ENCODE results near the gene WSB1.

Gene WSB1

GRCh38 chr17:27299384-27300049 lies 5.6 kb downstream of the WSB1 start:
- H3K4me2 ChIP-seq = peak overlapping the region in 8 of 11 experiments; percentile 3 to 99 (median 57); a peak in 9 of 22 replicates
- H3K36me3 ChIP-seq = peaks cover 36 to 85% (median 48%) of the 10 kb centered on the region in 11 experiments
- H3K4me3 ChIP-seq = peak overlapping the region in 3 of 10 experiments; percentile 23 to 90 (median 89); a peak in 3 of 20 replicates
- no peaks in the 10 kb centered on the region for H3K27me3 ChIP-seq
- TF ChIP-seq Cebpa-rat (IDR thresholded peaks at IDR 0.05) = no peak
- H3K9me3 ChIP-seq (replicated peaks in 1 of 11) = no peaks in the 10 kb centered on the region
- H3K27ac ChIP-seq = peak overlapping the region in 2 of 11 experiments; percentile 26 to 98; a peak in 2 of 22 replicates
- H3K9ac ChIP-seq = peak overlapping the region in 3 of 11 experiments; percentile 24 to 99 (median 98); a peak in 5 of 22 replicates
- peaks cover 93 to 100% (median 96%) of the 10 kb centered on the region in 11 experiments for H4K20me1 ChIP-seq
- H3K4me1 ChIP-seq = peaks cover 32 to 79% (median 37%) of the 10 kb centered on the region in 10 experiments

GRCh38 chr17:27303734-27304133 lies 9.8 kb downstream of the WSB1 start:
- TF ChIP-seq Cebpa-rat (IDR thresholded peaks at IDR 0.05) = no peak
- H3K4me2 ChIP-seq = peak overlapping the region in 2 of 11 experiments; percentile 41 to 99; a peak in 2 of 22 replicates
- H3K4me3 ChIP-seq = no peak overlapping the region
- peaks cover 69 to 97% (median 80%) of the 10 kb centered on the region in 11 experiments for H3K36me3 ChIP-seq
- H3K27me3 ChIP-seq = no peaks in the 10 kb centered on the region
- H4K20me1 ChIP-seq = peaks cover 74 to 100% (median 96%) of the 10 kb centered on the region in 11 experiments
- peaks cover 4 to 80% (median 10%) of the 10 kb centered on the region in 10 experiments; a peak in 15 of 20 replicates for H3K4me1 ChIP-seq
- H3K27ac ChIP-seq = no peak overlapping the region; a peak in 1 of 22 replicates
- peak overlapping the region in 2 of 11 experiments; percentile 43 to 65; a peak in 1 of 22 replicates for H3K9ac ChIP-seq
- no peaks in the 10 kb centered on the region for H3K9me3 ChIP-seq (replicated peaks in 1 of 11)

- Histone ChIP-seq H3K27me3 (no peaks in the 10 kb centered on the region), H3K4me1 (peaks cover 0 to 54% (median 0%) of the 10 kb centered on the region in 10 experiments; a peak in 5 of 20 replicates), H4K20me1 (peaks cover 51 to 100% (median 79%) of the 10 kb centered on the region in 11 experiments), H3K4me3 (no peak overlapping the region), H3K4me2 (no peak overlapping the region), H3K9ac (peak overlapping the region in 2 of 11 experiments; percentile 23 to 37; a peak in 2 of 22 replicates), H3K27ac (no peak overlapping the region), H3K9me3 (replicated peaks in 1 of 11) (no peaks in the 10 kb centered on the region), H3K36me3 (peaks cover 90 to 100% (median 98%) of the 10 kb centered on the region in 11 experiments)
- TF ChIP-seq Cebpa-rat (IDR thresholded peaks at IDR 0.05) = no peak
Measured at GRCh38 chr17:27306276-27306835, 12.4 kb downstream of the WSB1 start.

- peaks cover 16 to 100% (median 36%) of the 10 kb centered on the region in 11 experiments for H4K20me1 ChIP-seq
- H3K9ac ChIP-seq = peak overlapping the region in 1 of 11 experiments; percentile 43; a peak in 1 of 22 replicates
- peaks cover 0 to 17% (median 0%) of the 10 kb centered on the region in 10 experiments; a peak in 1 of 20 replicates for H3K4me1 ChIP-seq
- TF ChIP-seq Cebpa-rat (IDR thresholded peaks at IDR 0.05) = no peak
- no peak overlapping the region for H3K4me3 ChIP-seq
- no peaks in the 10 kb centered on the region for H3K9me3 ChIP-seq (replicated peaks in 1 of 11)
- peaks cover 96 to 100% (median 100%) of the 10 kb centered on the region in 11 experiments for H3K36me3 ChIP-seq
- H3K4me2 ChIP-seq = no peak overlapping the region
- H3K27me3 ChIP-seq = no peaks in the 10 kb centered on the region
- H3K27ac ChIP-seq = no peak overlapping the region
Measured at GRCh38 chr17:27310565-27311110, 16.7 kb downstream of the WSB1 start.

GRCh38 chr17:27313301-27313700 lies 19.4 kb downstream of the WSB1 start:
- no peak overlapping the region for H3K4me2 ChIP-seq
- H4K20me1 ChIP-seq = peaks cover 0 to 98% (median 9%) of the 10 kb centered on the region in 11 experiments; a peak in 12 of 22 replicates
- no peak overlapping the region for H3K27ac ChIP-seq
- no peaks in the 10 kb centered on the region for H3K9me3 ChIP-seq (replicated peaks in 1 of 11)
- H3K27me3 ChIP-seq = no peaks in the 10 kb centered on the region
- no peak overlapping the region for H3K4me3 ChIP-seq
- TF ChIP-seq Cebpa-rat (IDR thresholded peaks at IDR 0.05) = no peak
- H3K36me3 ChIP-seq = peaks cover 98 to 100% (median 100%) of the 10 kb centered on the region in 11 experiments
- H3K4me1 ChIP-seq = peaks cover 0 to 24% (median 0%) of the 10 kb centered on the region in 10 experiments; a peak in 2 of 20 replicates
- no peak overlapping the region for H3K9ac ChIP-seq

GRCh38 chr17:27315322-27315721 lies 21.4 kb downstream of the WSB1 start:
- H3K4me1 ChIP-seq = peaks cover 0 to 44% (median 0%) of the 10 kb centered on the region in 10 experiments; a peak in 4 of 20 replicates
- H3K4me2 ChIP-seq = no peak overlapping the region
- H3K27ac ChIP-seq = peak overlapping the region in 1 of 11 experiments; percentile 6; a peak in 2 of 22 replicates
- peaks cover 0 to 98% (median 8%) of the 10 kb centered on the region in 11 experiments; a peak in 13 of 22 replicates for H4K20me1 ChIP-seq
- H3K4me3 ChIP-seq = no peak overlapping the region
- no peak overlapping the region for H3K9ac ChIP-seq
- peaks cover 90 to 100% (median 94%) of the 10 kb centered on the region in 11 experiments for H3K36me3 ChIP-seq
- no peak for TF ChIP-seq Cebpa-rat (IDR thresholded peaks at IDR 0.05)
- H3K9me3 ChIP-seq (replicated peaks in 1 of 11) = no peaks in the 10 kb centered on the region
- H3K27me3 ChIP-seq = no peaks in the 10 kb centered on the region

GRCh38 chr17:27315796-27316465 lies 22.0 kb downstream of the WSB1 start:
- no peak overlapping the region for H3K27ac ChIP-seq
- H3K4me2 ChIP-seq = no peak overlapping the region
- H3K9me3 ChIP-seq (replicated peaks in 1 of 11) = no peaks in the 10 kb centered on the region
- H3K36me3 ChIP-seq = peaks cover 84 to 95% (median 88%) of the 10 kb centered on the region in 11 experiments
- peaks cover 0 to 93% (median 8%) of the 10 kb centered on the region in 11 experiments; a peak in 13 of 22 replicates for H4K20me1 ChIP-seq
- H3K9ac ChIP-seq = no peak overlapping the region
- H3K27me3 ChIP-seq = no peaks in the 10 kb centered on the region
- no peak overlapping the region for H3K4me3 ChIP-seq
- peaks cover 0 to 50% (median 0%) of the 10 kb centered on the region in 10 experiments; a peak in 4 of 20 replicates for H3K4me1 ChIP-seq
- no peak for TF ChIP-seq Cebpa-rat (IDR thresholded peaks at IDR 0.05)

GRCh38 chr17:27318228-27318627 lies 24.3 kb downstream of the WSB1 start:
- peaks cover 61 to 72% (median 65%) of the 10 kb centered on the region in 11 experiments for H3K36me3 ChIP-seq
- H3K4me3 ChIP-seq = no peak overlapping the region
- H3K4me2 ChIP-seq = no peak overlapping the region
- TF ChIP-seq Cebpa-rat (IDR thresholded peaks at IDR 0.05) = no peak
- H3K9me3 ChIP-seq (replicated peaks in 1 of 11) = no peaks in the 10 kb centered on the region
- H3K9ac ChIP-seq = no peak overlapping the region
- peaks cover 0 to 73% (median 8%) of the 10 kb centered on the region in 11 experiments; a peak in 10 of 22 replicates for H4K20me1 ChIP-seq
- H3K27me3 ChIP-seq = no peaks in the 10 kb centered on the region
- peaks cover 0 to 73% (median 3%) of the 10 kb centered on the region in 10 experiments; a peak in 10 of 20 replicates for H3K4me1 ChIP-seq
- H3K27ac ChIP-seq = no peak overlapping the region
